NOMO-1 (cell line): ENCODE data around the gene MR1.

ENCODE experiments used
- DNase-seq, 2 experiments: peaks; one replicate each; lab custom pipeline; 2025; ENCODE audit not compliant: unreplicated experiment in 2 of 2; lab: John Stamatoyannopoulos, UW

Gene MR1

DNA sequence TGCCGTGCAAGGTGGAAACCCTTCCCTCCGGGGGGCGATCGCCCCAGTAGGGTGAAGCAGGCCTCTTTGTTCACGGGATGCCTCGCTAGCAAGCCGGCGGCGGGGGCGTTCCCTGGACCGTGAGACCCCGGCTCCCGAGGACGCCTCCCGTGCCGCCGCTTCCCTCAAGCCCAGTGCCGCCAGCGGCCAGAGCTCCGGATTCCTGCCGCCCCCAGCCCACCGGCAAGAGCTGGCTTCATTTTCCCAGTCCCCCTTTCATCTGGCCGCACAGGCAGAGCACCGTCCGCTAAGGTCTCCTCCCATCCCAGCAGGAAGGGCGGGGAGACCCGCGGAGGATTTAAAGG is 71.0 kb downstream of the MR1 start:
- no peak for DNase-seq

DNA sequence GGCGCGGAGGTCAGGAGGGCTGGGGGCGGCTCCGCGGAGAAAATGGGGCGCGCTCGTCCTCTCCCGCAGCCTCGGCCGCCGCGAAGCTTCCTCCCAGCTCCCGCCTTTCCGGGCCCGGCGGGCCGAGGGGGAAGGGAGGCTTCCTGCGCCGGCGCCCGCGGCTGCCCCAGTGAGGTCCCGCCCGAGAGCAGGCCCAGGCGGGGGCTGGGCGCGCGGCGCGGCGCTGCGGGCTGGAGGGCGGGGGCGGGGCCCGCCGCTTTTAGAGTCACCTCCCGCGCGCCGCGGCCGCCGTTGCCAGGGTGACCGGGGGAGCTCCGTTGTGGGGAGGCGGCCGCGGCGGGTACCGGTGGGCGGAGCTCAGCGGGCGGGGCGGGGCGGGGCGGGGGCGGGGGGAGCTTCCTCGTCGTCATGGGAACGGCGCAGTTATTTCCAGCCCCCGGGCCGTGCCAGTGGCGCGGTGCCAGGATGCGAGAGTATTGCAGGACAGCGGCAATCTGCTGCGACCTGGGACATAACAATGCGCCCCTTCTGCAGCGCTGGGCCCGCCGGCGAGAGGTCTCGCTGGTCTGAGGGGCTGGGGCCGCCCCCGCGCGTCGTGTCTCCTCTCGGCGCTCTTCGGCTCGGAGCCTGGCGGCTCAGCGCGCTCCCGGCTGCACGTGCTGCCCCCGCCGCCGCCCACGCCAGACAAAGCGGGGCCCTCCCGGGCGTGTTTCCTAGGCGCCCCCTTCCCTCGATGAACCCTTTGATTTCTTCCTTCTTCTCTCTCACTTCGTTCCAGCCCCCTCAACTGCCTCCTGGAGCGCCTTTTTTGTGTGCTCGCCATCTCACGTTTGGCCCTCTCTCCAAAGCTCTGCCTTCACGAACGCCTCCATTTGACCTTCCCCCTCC is 71.6 kb downstream of the MR1 start:
- peak; percentile 86 to 92 for DNase-seq

DNA sequence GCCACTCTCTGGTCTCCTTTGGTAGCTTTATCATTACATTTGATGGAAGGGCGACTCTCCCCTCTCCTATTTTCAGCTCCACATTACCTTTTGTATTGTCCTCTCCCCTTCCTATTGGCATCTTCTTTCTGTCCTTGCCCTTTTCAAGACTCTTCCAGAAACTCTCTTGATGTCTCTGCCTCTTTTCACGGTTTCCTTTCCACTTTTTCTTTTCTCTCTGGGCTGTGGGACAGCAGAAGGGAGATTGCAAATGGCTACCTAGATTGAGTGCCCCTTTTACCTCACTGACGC is 72.2 kb downstream of the MR1 start:
- no peak for DNase-seq

DNA sequence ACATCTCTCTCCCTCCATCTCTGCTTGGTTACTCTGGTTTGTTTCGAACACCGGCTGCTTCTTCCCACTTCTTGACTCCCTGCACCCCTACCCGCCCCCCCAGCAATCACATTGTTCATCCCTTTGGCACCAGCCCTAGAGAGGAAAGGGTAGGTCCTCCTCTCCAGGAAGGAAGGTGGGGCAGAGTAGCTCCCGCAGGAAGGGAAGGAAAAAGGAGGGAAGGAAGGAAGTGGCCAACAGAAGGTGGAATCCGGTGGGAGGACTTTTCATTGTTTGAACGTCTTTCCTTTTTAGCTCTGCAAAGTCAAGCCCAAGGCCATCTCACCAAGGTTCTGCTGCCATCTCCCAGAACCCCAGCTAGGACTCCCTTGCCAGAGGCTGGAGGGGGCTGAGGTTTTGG is 72.7 kb downstream of the MR1 start:
- DNase-seq = no peak

DNA sequence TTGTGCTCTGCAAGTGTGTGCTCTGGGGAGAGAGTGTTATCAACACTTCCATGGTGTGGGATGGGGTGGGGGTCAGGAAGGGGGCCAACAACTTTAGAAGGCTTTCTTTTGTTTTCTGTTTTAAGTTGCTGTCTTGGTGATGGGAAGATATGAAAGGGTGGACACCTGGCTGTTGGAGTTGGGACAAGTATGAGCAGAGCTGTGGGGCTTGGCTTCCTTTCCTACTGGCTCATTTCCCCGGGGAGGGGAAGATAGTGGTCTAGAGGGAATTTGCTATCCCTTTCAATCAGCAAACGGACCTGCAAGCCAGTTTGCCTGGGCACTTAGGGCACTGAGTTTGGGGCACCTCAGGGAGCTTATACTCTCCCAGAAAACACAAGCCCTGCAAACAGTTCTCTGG is 73.9 kb downstream of the MR1 start:
- DNase-seq = no peak

DNA sequence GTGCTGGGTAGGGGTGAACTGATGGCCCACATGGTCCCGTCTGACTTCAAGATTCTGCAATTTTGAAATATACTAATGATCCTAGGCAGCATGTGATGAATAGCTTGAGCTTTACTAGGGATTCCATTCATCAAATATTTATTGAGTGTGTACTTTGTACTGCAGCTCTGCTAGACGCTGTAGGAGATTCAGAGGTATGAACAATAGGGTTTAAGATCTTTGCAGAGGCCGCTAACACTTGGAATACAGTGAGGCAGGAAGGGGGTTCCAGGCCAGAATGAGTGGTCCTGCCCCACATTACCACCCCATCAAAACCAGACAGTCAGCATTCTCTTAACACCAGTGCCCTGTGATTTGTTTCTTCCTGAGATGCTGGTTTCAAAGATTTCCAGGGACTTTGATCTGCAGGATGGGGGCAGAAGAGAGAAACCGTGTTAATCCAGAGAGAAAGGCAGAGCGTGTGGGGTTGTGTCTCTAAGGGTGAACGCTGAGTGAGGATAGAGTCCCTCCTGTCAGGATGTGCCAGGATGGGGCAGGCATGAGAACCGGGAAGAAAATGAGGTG is 74.6 kb downstream of the MR1 start:
- DNase-seq = no peak

DNA sequence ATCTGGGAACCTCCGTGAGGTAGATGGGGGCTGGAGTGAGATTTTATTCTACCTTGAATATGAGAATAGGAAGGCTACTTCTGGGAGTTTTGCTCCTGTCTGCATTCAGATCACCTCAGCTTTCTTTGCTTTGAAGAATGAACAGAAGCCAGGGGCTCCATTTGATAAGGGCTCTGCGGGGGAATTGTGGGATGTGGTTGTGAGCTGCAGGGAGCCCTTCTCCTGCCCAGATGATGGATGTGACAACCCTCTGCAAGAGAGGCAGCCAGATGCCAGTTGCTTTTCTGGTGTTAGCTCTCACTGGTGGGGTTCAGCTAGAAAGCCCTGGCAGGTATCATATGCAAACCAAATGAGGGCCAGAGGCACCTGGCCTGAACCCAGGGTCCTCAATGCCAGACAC is 76.2 kb downstream of the MR1 start:
- no peak for DNase-seq
